ENCODE measurements around the gene OOEP.
"Not testable (repeated sequence)": the region's sequence is repeated elsewhere in the genome, so short reads cannot be mapped to it uniquely, and the experiment has no call there.

DNA sequence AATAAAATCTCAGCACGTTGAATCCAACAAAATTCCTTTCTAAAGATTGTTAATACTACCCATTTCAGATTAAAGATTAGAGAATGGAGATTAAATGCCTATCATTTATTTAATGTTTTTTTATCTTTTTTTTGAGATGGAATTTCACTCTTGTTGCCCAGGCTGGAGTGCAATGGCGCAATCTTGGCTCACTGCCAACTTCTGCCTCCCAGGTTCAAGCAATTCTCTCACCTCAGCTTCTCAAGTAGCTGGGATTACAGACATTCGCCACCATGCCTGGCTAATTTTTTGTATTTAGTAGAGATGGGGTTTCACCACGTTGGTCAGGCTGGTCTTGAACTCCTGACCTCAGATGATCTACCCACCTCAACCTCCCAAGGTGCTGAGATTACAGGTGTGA lies 22.5 kb upstream of the OOEP start:
- TF ChIP-seq, protein P1, sequence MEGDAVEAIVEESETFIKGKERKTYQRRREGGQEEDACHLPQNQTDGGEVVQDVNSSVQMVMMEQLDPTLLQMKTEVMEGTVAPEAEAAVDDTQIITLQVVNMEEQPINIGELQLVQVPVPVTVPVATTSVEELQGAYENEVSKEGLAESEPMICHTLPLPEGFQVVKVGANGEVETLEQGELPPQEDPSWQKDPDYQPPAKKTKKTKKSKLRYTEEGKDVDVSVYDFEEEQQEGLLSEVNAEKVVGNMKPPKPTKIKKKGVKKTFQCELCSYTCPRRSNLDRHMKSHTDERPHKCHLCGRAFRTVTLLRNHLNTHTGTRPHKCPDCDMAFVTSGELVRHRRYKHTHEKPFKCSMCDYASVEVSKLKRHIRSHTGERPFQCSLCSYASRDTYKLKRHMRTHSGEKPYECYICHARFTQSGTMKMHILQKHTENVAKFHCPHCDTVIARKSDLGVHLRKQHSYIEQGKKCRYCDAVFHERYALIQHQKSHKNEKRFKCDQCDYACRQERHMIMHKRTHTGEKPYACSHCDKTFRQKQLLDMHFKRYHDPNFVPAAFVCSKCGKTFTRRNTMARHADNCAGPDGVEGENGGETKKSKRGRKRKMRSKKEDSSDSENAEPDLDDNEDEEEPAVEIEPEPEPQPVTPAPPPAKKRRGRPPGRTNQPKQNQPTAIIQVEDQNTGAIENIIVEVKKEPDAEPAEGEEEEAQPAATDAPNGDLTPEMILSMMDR (IDR thresholded peaks at IDR 0.05): not testable (repeated sequence)
- TF ChIP-seq POLR2A (IDR thresholded peaks at IDR 0.05; ENCODE audit: low read depth); POLR2AphosphoS5 (IDR thresholded peaks at IDR 0.05); EP300 (IDR thresholded peaks at IDR 0.05): not testable (repeated sequence)

All from esophagus muscularis mucosa (tissue), 4 donors.